ENCODE results near the gene WIPF3. TPM values are rescaled to one million over a fixed set of nuclear protein-coding genes. Genes with fewer than 3 reads are reported as not detected.

WIPF3 gene
- total RNA-seq, 1 donor from 2014 or later: not detected

DNA sequence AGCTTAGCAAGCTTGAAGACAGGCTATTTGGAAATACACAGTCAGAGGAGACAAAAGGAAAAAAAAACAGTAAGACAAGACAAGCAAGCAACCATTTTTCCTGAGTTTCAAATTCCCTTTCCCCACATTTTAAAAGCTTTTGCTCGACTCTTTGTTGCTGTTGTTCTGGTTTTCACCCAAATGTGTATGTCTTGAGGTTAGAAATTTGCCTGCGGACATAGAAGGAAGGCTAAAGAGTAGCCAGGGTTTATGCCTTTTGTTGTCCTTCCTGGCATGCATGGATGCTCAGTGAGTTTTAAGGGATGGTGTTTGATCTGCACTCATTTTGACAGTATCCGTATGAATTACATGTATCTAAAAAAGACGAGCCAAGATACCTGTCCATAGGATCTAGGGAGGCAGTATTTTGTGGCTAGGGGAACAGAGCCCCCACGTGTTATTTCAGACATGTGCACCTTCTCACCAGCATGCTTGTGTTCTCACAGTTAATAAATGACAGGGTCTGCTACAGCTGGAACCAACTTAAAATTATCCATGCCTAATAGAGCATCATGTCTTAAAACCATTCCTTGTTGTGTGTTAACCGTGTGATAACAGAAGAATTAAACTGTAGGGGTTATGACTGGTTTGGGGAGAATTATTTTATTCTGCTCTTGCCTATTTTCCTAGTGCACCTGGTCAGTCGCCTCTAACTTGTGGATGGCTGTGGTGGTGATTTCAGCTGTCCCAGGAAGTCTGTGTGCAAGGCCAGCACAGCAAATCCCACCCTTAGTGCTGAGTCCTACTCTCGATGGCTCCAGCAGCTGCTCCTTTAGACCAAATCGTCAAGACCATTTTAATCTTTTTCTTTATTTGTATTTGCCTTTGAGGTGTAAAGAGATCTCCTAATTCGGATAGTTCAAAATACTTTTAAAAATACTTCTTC lies 9.1 kb downstream of the WIPF3 start:
- no peak overlapping the region for H3K27ac Mint-ChIP-seq (ENCODE audit: unreplicated experiment)
- H3K4me1 Mint-ChIP-seq (ENCODE audit: unreplicated experiment): no peaks in the 10 kb centered on the region
- TF ChIP-seq CTCF (IDR thresholded peaks at IDR 0.05): no peak
- no peak for DNase-seq (ENCODE audit: extremely low spot score, unreplicated experiment)
- no peaks in the 10 kb centered on the region for H3K9me3 Mint-ChIP-seq (ENCODE audit: unreplicated experiment)
- no peaks in the 10 kb centered on the region for H3K36me3 Mint-ChIP-seq (ENCODE audit: unreplicated experiment)
- H3K27me3 Mint-ChIP-seq (ENCODE audit: unreplicated experiment): peaks cover 75% of the 10 kb centered on the region
- H3K4me3 Mint-ChIP-seq (ENCODE audit: unreplicated experiment): no peak overlapping the region

- Mint-ChIP-seq H3K9me3 (ENCODE audit: unreplicated experiment) (peaks cover 5% of the 10 kb centered on the region), H3K36me3 (ENCODE audit: unreplicated experiment) (no peaks in the 10 kb centered on the region), H3K4me1 (ENCODE audit: unreplicated experiment) (no peaks in the 10 kb centered on the region), H3K27ac (ENCODE audit: unreplicated experiment) (no peak overlapping the region), H3K27me3 (ENCODE audit: unreplicated experiment) (peaks cover 75% of the 10 kb centered on the region), H3K4me3 (ENCODE audit: unreplicated experiment) (no peak overlapping the region)
- no peak for TF ChIP-seq CTCF (IDR thresholded peaks at IDR 0.05)
- no peak for DNase-seq (ENCODE audit: extremely low spot score, unreplicated experiment)
These were observed 12.0 kb downstream of the WIPF3 start for GRCh38 chr7:29818308-29818707.

DNA sequence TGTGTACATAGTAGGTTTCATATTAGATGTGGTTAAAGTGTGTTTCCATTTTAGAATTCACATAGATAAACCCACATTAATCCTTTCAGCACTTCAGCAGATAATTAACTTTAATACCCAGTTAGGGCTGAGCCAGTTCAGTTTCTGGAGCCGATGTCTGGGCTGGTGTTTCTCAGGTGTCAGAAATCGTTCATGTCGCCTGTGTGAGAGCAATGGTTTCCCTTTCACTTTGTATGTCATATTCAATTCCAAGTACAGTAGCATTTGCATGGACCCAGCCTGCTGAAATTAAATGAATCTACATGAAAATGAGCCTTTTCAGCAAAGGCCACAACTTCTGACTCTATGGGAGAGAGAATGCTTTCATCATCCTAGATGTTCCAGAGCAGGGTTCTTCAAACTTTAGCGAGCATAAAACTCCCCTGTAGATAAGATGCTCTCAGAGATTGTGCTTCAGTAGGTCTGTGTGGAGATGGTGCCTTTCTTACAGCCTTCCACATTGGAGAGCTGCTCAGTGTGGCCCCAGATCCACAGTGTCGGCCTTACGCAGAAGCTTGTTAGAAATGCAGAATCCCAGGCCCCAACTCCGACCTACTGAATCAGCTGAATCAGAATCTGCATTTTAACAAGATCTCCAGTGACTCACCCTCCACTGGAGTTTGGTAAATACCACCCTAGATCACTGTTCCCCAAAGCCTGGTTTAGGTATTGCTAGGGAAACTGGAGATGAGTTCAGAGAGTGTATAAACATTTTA lies 19.6 kb downstream of the WIPF3 start:
- peaks cover 64% of the 10 kb centered on the region for H3K27me3 Mint-ChIP-seq (ENCODE audit: unreplicated experiment)

DNA sequence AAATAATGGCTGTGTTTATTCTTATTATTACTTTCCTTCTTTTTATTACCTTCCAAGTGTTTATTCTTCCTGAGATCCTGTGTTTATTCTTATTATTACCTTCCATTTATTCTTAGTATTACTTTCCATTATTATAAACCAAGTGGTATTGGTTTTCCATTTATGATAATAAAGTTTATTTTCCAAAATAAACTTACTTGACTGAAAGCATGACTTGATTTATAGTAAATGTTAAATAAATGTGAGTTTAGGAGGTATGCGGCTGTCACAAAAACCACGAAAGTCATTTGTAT lies 20.2 kb downstream of the WIPF3 start:
- no peak for TF ChIP-seq CTCF (IDR thresholded peaks at IDR 0.05)
- DNase-seq (ENCODE audit: extremely low spot score, unreplicated experiment): no peak
- no peaks in the 10 kb centered on the region for H3K36me3 Mint-ChIP-seq (ENCODE audit: unreplicated experiment)
- no peaks in the 10 kb centered on the region for H3K4me1 Mint-ChIP-seq (ENCODE audit: unreplicated experiment)
- peaks cover 3% of the 10 kb centered on the region for H3K9me3 Mint-ChIP-seq (ENCODE audit: unreplicated experiment)
- H3K27ac Mint-ChIP-seq (ENCODE audit: unreplicated experiment): no peak overlapping the region
- peaks cover 63% of the 10 kb centered on the region for H3K27me3 Mint-ChIP-seq (ENCODE audit: unreplicated experiment)
- no peak overlapping the region for H3K4me3 Mint-ChIP-seq (ENCODE audit: unreplicated experiment)

More for the DNA sequence above, 19.6 kb downstream of the WIPF3 start:
- DNase-seq (ENCODE audit: extremely low spot score, unreplicated experiment): no peak
- Mint-ChIP-seq H3K27ac (ENCODE audit: unreplicated experiment) (no peak overlapping the region), H3K4me1 (ENCODE audit: unreplicated experiment) (no peaks in the 10 kb centered on the region), H3K36me3 (ENCODE audit: unreplicated experiment) (no peaks in the 10 kb centered on the region), H3K9me3 (ENCODE audit: unreplicated experiment) (peaks cover 5% of the 10 kb centered on the region), H3K4me3 (ENCODE audit: unreplicated experiment) (no peak overlapping the region)
- no peak for TF ChIP-seq CTCF (IDR thresholded peaks at IDR 0.05)

- Mint-ChIP-seq H3K27me3 (ENCODE audit: unreplicated experiment) (peaks cover 62% of the 10 kb centered on the region), H3K4me3 (ENCODE audit: unreplicated experiment) (no peak overlapping the region), H3K4me1 (ENCODE audit: unreplicated experiment) (no peaks in the 10 kb centered on the region), H3K9me3 (ENCODE audit: unreplicated experiment) (no peaks in the 10 kb centered on the region), H3K27ac (ENCODE audit: unreplicated experiment) (no peak overlapping the region), H3K36me3 (ENCODE audit: unreplicated experiment) (no peaks in the 10 kb centered on the region)
- TF ChIP-seq CTCF (IDR thresholded peaks at IDR 0.05): no peak
- no peak for DNase-seq (ENCODE audit: extremely low spot score, unreplicated experiment)
These were observed 20.6 kb downstream of the WIPF3 start for GRCh38 chr7:29826904-29827303.
